ENCODE measurements around the gene PSMD5.

The PSMD5 gene

GRCh38 chr9:120879446-120879845 lies 36.7 kb upstream of the PSMD5 start:
- H3K27me3 Mint-ChIP-seq (ENCODE audit: low read depth), result peaks cover 29% of the 10 kb centered on the region
- peak overlapping the region in 1 of 3 experiments; percentile 0 for H3K27ac Mint-ChIP-seq

GRCh38 chr9:120878188-120879130 lies 35.7 kb upstream of the PSMD5 start:
- peaks cover 6% of the 10 kb centered on the region for H3K36me3 Mint-ChIP-seq (ENCODE audit: low read depth)
- peak overlapping the region; percentile 83 to 91 (median 89) for H3K4me3 Mint-ChIP-seq
- H3K9me3 Mint-ChIP-seq, result no peaks in the 10 kb centered on the region
- H3K4me1 Mint-ChIP-seq, result peaks cover 12% of the 10 kb centered on the region
- H3K27ac Mint-ChIP-seq, result peak overlapping the region in 2 of 3 experiments; percentile 6 to 62
- TF ChIP-seq CTCF (IDR thresholded peaks at IDR 0.05; ENCODE audit: unreplicated experiment in 3 of 3), result no peak
- peaks cover 26% of the 10 kb centered on the region for H3K27me3 Mint-ChIP-seq (ENCODE audit: low read depth)

More at GRCh38 chr9:120879446-120879845, 36.7 kb upstream of the PSMD5 start:
- H3K36me3 Mint-ChIP-seq (ENCODE audit: low read depth), result no peaks in the 10 kb centered on the region
- peaks cover 7% of the 10 kb centered on the region for H3K4me1 Mint-ChIP-seq
- H3K4me3 Mint-ChIP-seq, result peak overlapping the region in 2 of 3 experiments; percentile 73 to 91
- no peak for TF ChIP-seq CTCF (IDR thresholded peaks at IDR 0.05; ENCODE audit: unreplicated experiment in 3 of 3)
- no peaks in the 10 kb centered on the region for H3K9me3 Mint-ChIP-seq

GRCh38 chr9:120877276-120878034 lies 34.7 kb upstream of the PSMD5 start:
- Mint-ChIP-seq H3K27me3 (ENCODE audit: low read depth) (peaks cover 26% of the 10 kb centered on the region), H3K4me1 (peaks cover 13% of the 10 kb centered on the region), H3K27ac (peak overlapping the region; percentile 18 to 81 (median 62)), H3K36me3 (ENCODE audit: low read depth) (peaks cover 8% of the 10 kb centered on the region), H3K4me3 (peak overlapping the region; percentile 83 to 91 (median 89)), H3K9me3 (no peaks in the 10 kb centered on the region)
- no peak for TF ChIP-seq CTCF (IDR thresholded peaks at IDR 0.05; ENCODE audit: unreplicated experiment in 3 of 3)

DNA sequence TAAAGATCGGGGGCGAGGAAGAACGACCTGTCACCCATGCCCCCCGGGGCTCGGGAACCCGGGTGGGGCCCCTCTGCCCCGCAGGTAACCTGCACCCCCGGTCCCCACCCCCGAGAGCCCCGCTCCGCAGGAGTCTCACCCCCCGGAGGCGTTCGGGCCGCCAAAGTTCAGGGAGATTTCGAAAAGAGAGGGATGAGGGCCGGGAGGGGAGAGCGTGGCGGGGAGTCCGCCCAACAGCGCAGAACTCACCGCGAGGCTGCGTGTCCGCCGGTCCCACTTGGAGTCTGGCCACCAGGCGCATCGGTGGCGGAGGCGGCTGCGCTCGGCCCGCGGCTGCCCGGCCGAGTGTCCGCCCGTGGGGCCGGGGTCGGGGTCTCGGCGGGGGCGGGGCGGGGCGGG lies 34.1 kb upstream of the PSMD5 start, which contains the start of gene PHF19:
Gene PHF19 (minus strand): TSS at position 347 of the 399 bp plus-strand sequence. CDS start 2,447 bp downstream, outside the sequence.
- peaks cover 13% of the 10 kb centered on the region for H3K4me1 Mint-ChIP-seq
- peak within 1 kb of the TSS; percentile 62 to 84 (median 62) for H3K27ac Mint-ChIP-seq
- no peaks in the 10 kb centered on the region for H3K9me3 Mint-ChIP-seq
- peak within 1 kb of the TSS; percentile 83 to 91 (median 89) for H3K4me3 Mint-ChIP-seq
- peaks cover 26% of the 10 kb centered on the region for H3K27me3 Mint-ChIP-seq (ENCODE audit: low read depth)
- peaks cover 8% of the 10 kb centered on the region for H3K36me3 Mint-ChIP-seq (ENCODE audit: low read depth)
- no peak for TF ChIP-seq CTCF (IDR thresholded peaks at IDR 0.05; ENCODE audit: unreplicated experiment in 3 of 3)

DNA sequence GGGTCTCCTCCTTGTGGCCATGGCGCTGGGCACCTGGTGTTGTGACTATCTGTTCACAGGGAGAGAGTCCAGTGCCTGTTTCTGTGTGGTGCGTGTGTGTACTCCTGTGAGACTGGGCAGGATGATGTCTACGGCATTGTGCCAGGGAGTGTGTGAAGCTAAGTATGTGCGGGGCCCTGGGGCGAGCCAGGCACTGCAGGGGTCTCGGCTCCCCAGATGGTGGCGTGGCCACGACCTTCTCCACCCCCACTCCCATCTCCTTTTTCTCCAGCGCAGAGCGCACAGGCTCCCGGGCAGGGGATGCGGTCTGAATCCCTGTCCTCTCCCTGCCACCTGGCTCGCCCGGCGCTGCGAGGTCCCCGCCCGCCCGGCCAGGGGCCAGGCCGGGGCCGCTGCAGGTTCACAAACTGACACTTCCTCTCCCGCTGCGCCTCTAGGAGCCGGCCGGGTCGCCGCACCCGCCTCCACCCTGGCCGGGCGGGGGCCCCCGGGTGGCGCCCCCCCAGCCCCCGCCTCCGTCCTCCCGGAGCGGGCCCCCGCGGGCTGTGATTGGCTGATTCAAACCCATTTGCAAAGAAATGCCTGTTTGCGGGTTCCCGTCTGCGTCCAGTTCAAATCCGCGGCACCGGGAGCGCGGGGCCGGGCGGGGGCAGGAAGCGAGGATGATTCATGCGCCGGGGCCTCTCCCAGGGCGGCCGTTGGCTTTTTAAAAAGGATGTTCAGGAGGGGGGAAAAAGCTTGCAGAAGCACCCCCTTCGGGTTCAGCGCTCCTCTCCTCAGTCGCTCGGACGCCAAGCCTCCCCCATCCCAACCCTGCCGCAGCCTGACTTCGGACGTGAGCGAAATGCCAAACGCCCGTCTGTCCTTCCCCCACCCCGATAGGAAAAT lies 33.5 kb upstream of the PSMD5 start:
- Mint-ChIP-seq H3K36me3 (ENCODE audit: low read depth) (peaks cover 8% of the 10 kb centered on the region), H3K9me3 (no peaks in the 10 kb centered on the region), H3K27ac (peak overlapping the region; percentile 39 to 84 (median 62)), H3K4me3 (peak overlapping the region; percentile 80 to 86 (median 83)), H3K4me1 (peaks cover 13% of the 10 kb centered on the region), H3K27me3 (ENCODE audit: low read depth) (peaks cover 26% of the 10 kb centered on the region)
- TF ChIP-seq CTCF (IDR thresholded peaks at IDR 0.05; ENCODE audit: unreplicated experiment in 3 of 3), result peak in 1 of 3 experiments; percentile 7

All from nephron (organoid).